Measurements from ENCODE around the gene ABCA4.

The ABCA4 gene

DNA sequence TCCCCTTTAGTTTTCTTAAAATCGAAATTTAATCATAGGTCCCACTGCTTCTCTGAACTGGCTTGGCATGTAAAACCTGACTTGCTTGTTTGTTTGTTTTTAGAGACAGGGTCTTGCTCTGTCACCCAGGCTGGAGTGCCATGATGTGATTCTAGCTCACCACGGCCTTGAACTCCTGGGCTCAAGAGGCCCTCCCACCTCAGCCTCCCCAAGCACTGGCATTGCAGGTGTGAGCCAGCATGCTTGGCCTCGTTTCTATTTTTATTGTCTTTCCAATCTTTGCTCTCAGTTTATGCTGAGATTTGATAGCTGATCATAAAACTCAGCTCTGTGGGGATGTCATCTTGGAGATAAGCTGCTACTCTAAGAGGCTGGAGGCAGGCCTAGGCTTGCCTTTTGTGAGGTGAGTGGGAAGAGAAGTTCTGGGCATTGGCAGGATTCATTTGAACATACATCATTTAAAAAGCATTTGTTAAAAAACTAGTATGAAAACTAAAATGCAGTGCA lies 160.3 kb downstream of the ABCA4 start:
- TF ChIP-seq ZBTB7A (IDR thresholded peaks at IDR 0.05; ENCODE audit: low read depth), result no peak
- TF ChIP-seq, protein P1, sequence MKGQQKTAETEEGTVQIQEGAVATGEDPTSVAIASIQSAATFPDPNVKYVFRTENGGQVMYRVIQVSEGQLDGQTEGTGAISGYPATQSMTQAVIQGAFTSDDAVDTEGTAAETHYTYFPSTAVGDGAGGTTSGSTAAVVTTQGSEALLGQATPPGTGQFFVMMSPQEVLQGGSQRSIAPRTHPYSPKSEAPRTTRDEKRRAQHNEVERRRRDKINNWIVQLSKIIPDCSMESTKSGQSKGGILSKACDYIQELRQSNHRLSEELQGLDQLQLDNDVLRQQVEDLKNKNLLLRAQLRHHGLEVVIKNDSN (IDR thresholded peaks at IDR 0.05), result no peak
- TF ChIP-seq EP300 (IDR thresholded peaks at IDR 0.05; ENCODE audit: borderline replicate concordance), result no peak
- no peak for TF ChIP-seq TEAD4 (IDR thresholded peaks at IDR 0.05)
- no peak for TF ChIP-seq FOXM1 (IDR thresholded peaks at IDR 0.05; ENCODE audit: borderline replicate concordance, low read depth)
- no peak for TF ChIP-seq RAD21 (IDR thresholded peaks at IDR 0.05; ENCODE audit: low read depth)
- no peak for TF ChIP-seq CREB1 (IDR thresholded peaks at IDR 0.05; ENCODE audit: low read depth)
- TF ChIP-seq EGR1 (IDR thresholded peaks at IDR 0.05), result no peak
- TF ChIP-seq, protein P2, sequence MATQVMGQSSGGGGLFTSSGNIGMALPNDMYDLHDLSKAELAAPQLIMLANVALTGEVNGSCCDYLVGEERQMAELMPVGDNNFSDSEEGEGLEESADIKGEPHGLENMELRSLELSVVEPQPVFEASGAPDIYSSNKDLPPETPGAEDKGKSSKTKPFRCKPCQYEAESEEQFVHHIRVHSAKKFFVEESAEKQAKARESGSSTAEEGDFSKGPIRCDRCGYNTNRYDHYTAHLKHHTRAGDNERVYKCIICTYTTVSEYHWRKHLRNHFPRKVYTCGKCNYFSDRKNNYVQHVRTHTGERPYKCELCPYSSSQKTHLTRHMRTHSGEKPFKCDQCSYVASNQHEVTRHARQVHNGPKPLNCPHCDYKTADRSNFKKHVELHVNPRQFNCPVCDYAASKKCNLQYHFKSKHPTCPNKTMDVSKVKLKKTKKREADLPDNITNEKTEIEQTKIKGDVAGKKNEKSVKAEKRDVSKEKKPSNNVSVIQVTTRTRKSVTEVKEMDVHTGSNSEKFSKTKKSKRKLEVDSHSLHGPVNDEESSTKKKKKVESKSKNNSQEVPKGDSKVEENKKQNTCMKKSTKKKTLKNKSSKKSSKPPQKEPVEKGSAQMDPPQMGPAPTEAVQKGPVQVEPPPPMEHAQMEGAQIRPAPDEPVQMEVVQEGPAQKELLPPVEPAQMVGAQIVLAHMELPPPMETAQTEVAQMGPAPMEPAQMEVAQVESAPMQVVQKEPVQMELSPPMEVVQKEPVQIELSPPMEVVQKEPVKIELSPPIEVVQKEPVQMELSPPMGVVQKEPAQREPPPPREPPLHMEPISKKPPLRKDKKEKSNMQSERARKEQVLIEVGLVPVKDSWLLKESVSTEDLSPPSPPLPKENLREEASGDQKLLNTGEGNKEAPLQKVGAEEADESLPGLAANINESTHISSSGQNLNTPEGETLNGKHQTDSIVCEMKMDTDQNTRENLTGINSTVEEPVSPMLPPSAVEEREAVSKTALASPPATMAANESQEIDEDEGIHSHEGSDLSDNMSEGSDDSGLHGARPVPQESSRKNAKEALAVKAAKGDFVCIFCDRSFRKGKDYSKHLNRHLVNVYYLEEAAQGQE (IDR thresholded peaks at IDR 0.05; ENCODE audit: low read depth), result no peak
- TF ChIP-seq, protein P3, sequence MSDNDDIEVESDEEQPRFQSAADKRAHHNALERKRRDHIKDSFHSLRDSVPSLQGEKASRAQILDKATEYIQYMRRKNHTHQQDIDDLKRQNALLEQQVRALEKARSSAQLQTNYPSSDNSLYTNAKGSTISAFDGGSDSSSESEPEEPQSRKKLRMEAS (IDR thresholded peaks at IDR 0.05), result no peak
- no peak for TF ChIP-seq YY1 (IDR thresholded peaks at IDR 0.05; ENCODE audit: low read depth)
- TF ChIP-seq CEBPB (IDR thresholded peaks at IDR 0.05), result no peak
- no peak for TF ChIP-seq TAF1 (IDR thresholded peaks at IDR 0.05; ENCODE audit: low read depth)
- no peak for TF ChIP-seq NFIC (IDR thresholded peaks at IDR 0.05)
- TF ChIP-seq TCF12 (IDR thresholded peaks at IDR 0.05; ENCODE audit: low read depth), result no peak

DNA sequence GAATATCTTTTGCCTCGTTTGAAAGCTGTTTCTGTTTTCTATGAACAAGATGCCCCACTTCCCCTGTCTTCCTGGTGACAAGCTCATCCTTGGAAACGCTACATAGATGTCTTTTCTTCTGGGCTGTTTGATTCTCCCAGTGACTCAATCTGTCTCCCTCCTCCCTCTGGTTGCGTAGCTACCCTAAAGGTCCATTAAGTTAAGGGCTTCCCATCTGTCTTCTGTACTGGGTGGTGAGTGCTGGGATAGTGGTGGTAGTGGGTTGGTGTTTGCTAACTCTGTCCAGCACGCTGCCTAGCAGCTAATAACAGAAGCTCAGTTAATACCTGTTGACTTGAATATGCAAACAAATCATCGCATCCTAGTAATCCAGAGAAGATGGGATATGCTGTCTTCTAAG lies 161.5 kb downstream of the ABCA4 start:
- TF ChIP-seq NFIC (IDR thresholded peaks at IDR 0.05) (no peak), CREB1 (IDR thresholded peaks at IDR 0.05; ENCODE audit: low read depth) (no peak), CEBPB (IDR thresholded peaks at IDR 0.05) (no peak), FOXM1 (IDR thresholded peaks at IDR 0.05; ENCODE audit: borderline replicate concordance, low read depth) (no peak), TEAD4 (IDR thresholded peaks at IDR 0.05) (no peak), ZBTB7A (IDR thresholded peaks at IDR 0.05; ENCODE audit: low read depth) (no peak), RAD21 (IDR thresholded peaks at IDR 0.05; ENCODE audit: low read depth) (no peak), EGR1 (IDR thresholded peaks at IDR 0.05) (no peak), TAF1 (IDR thresholded peaks at IDR 0.05; ENCODE audit: low read depth) (no peak), EP300 (IDR thresholded peaks at IDR 0.05; ENCODE audit: borderline replicate concordance) (no peak), YY1 (IDR thresholded peaks at IDR 0.05; ENCODE audit: low read depth) (no peak), TCF12 (IDR thresholded peaks at IDR 0.05; ENCODE audit: low read depth) (no peak)
- TF ChIP-seq, protein P3 (IDR thresholded peaks at IDR 0.05), result no peak
- TF ChIP-seq, protein P1 (IDR thresholded peaks at IDR 0.05), result no peak
- TF ChIP-seq, protein P2 (IDR thresholded peaks at IDR 0.05; ENCODE audit: low read depth), result no peak

DNA sequence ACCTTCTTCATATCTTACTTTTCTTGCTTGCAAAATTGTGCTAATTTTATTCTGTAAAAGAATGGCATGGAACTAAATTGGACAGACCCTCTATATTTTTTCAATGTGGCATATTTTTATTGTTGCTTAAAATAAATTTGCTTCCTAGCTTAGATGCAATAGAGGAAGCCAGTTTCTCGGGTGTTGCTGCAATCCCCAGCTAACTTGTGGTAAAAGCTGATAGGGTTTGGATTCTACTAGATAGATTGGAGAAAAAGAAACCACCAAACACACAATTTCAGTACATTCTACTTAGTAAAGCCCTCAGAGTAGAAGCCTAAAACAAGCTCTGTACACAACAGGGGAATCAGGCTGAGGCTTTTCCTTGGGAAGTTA lies 162.2 kb downstream of the ABCA4 start:
- no peak for TF ChIP-seq NFIC (IDR thresholded peaks at IDR 0.05)
- TF ChIP-seq FOXM1 (IDR thresholded peaks at IDR 0.05; ENCODE audit: borderline replicate concordance, low read depth), result no peak
- no peak for TF ChIP-seq ZBTB7A (IDR thresholded peaks at IDR 0.05; ENCODE audit: low read depth)
- no peak for TF ChIP-seq TEAD4 (IDR thresholded peaks at IDR 0.05)
- no peak for TF ChIP-seq CREB1 (IDR thresholded peaks at IDR 0.05; ENCODE audit: low read depth)
- no peak for TF ChIP-seq TAF1 (IDR thresholded peaks at IDR 0.05; ENCODE audit: low read depth)
- TF ChIP-seq EGR1 (IDR thresholded peaks at IDR 0.05), result no peak
- no peak for TF ChIP-seq RAD21 (IDR thresholded peaks at IDR 0.05; ENCODE audit: low read depth)
- TF ChIP-seq, protein P2 (IDR thresholded peaks at IDR 0.05; ENCODE audit: low read depth), result no peak
- TF ChIP-seq, protein P1 (IDR thresholded peaks at IDR 0.05), result no peak
